VCaP (cell line): ENCODE measurements around the gene IDNK.

ENCODE experiments used
- H3K27ac ChIP-seq: fragments of 450-650 bp; 2 replicates; pipeline ENCODE4 v1.5.1; 2017
- CTCF ChIP-seq: fragments of 450-650 bp; conservative IDR thresholded peaks from 2 replicates; pipeline ENCODE4 v1.5.1; 2017; ENCODE audit warnings: mild to moderate bottlenecking, moderate library complexity

The IDNK gene

GRCh38 chr9:83691492-83691891 is 68.5 kb downstream of the IDNK start:
- H3K27ac ChIP-seq, result no peak overlapping the region
- TF ChIP-seq CTCF, result no peak
